ENCODE results near the gene MUC5AC. TPM values are rescaled to one million over a fixed set of nuclear protein-coding genes. Genes with fewer than 3 reads are reported as not detected.

MUC5AC gene
- total and polyA plus RNA-seq, 2 of the 13 experiments (the other 11 are each of a cell fraction or from before 2014, with no cell fraction given) = under 0.01 TPM; not detected in 1

- TF ChIP-seq, protein P1, sequence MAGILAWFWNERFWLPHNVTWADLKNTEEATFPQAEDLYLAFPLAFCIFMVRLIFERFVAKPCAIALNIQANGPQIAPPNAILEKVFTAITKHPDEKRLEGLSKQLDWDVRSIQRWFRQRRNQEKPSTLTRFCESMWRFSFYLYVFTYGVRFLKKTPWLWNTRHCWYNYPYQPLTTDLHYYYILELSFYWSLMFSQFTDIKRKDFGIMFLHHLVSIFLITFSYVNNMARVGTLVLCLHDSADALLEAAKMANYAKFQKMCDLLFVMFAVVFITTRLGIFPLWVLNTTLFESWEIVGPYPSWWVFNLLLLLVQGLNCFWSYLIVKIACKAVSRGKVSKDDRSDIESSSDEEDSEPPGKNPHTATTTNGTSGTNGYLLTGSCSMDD (CRISPR knock-in tag; IDR thresholded peaks at IDR 0.05) = no peak
- no peak for TF ChIP-seq ZNF12 (CRISPR knock-in tag; IDR thresholded peaks at IDR 0.05)
Observed at GRCh38 chr11:1148752-1149180, 9.0 kb upstream of the MUC5AC start (continued).

GRCh38 chr11:1149545-1149944 lies 8.2 kb upstream of the MUC5AC start:
- Histone ChIP-seq H3K4me1 (ENCODE audit: insufficient read depth, low read length) (peaks cover 29% of the 10 kb centered on the region), H3K4me3 (replicated peaks in 1 of 3; ENCODE audit: insufficient read depth in 1 of 3, low read depth in 2 of 3, low read length in 3 of 3) (no peak overlapping the region), H3K79me2 (ENCODE audit: insufficient read depth, low read length) (no peaks in the 10 kb centered on the region), H3K9me3 (ENCODE audit: low read length) (no peaks in the 10 kb centered on the region), H3K27me3 (ENCODE audit: control insufficient read depth in 1 of 2, insufficient read depth in 2 of 2, low read length in 2 of 2) (peaks cover 7 to 45% of the 10 kb centered on the region in 2 experiments; a peak in 4 of 5 replicates), H2AFZ (ENCODE audit: low read length) (no peak overlapping the region), H3K27ac (ENCODE audit: extremely low read length, insufficient read depth, low read length) (no peak overlapping the region), H3K36me3 (replicated peaks in 1 of 2; ENCODE audit: control insufficient read depth in 1 of 2, insufficient read depth in 2 of 2, low read length in 2 of 2) (no peaks in the 10 kb centered on the region), H3K4me2 (ENCODE audit: low read depth, low read length) (no peak overlapping the region), H4K20me1 (ENCODE audit: insufficient read depth, low read length) (no peaks in the 10 kb centered on the region), H3K9ac (ENCODE audit: insufficient read depth, low read depth, low read length) (no peak overlapping the region)
- CTCF ChIA-PET (ENCODE audit: low intra/inter-chr PET ratio, low total read pairs) = no interaction called here
- intact Hi-C loops (cut with micrococcal nuclease; ENCODE audit: unreplicated experiment) = no loop called here
- WGBS (ENCODE audit: low lambda C conversion rate) = 44% methylated on average over 15 of the region's 16 CpGs
- no peak for TF ChIP-seq ATF3 (CRISPR knock-in tag; IDR thresholded peaks at IDR 0.05)
- no peak for TF ChIP-seq NCOR1 (IDR thresholded peaks at IDR 0.05; ENCODE audit: borderline replicate concordance, low read length)
- POLR2A ChIA-PET = no interaction called here
- DNase-seq (ENCODE audit: low spot score) (no peak), FAIRE-seq (no peak), ATAC-seq (no peak)
- BruUV-seq (replicated peaks) = no TSS peak
- in situ Hi-C loops (cut with HindIII; ENCODE audit: extremely low pct_ligation_motif_present, low pct_unique_long_range_greater_than_20kb) = no loop called here

GRCh38 chr11:1150116-1150515 lies 7.6 kb upstream of the MUC5AC start:
- no peak overlapping the region for H3K4me3 ChIP-seq (replicated peaks in 1 of 3; ENCODE audit: insufficient read depth in 1 of 3, low read depth in 2 of 3, low read length in 3 of 3)
- H3K9me3 ChIP-seq (ENCODE audit: low read length) = no peaks in the 10 kb centered on the region
- 64% methylated on average over 6 of the region's 10 CpGs for WGBS (ENCODE audit: low lambda C conversion rate)
- intact Hi-C loops (cut with micrococcal nuclease; ENCODE audit: unreplicated experiment) = no loop called here
- DNase-seq (ENCODE audit: low spot score) = no peak
- CTCF ChIA-PET (ENCODE audit: low intra/inter-chr PET ratio, low total read pairs) = no interaction called here
- H4K20me1 ChIP-seq (ENCODE audit: insufficient read depth, low read length) = no peaks in the 10 kb centered on the region
- no peaks in the 10 kb centered on the region for H3K79me2 ChIP-seq (ENCODE audit: insufficient read depth, low read length)
- peaks cover 7 to 45% of the 10 kb centered on the region in 2 experiments; a peak in 4 of 5 replicates for H3K27me3 ChIP-seq (ENCODE audit: control insufficient read depth in 1 of 2, insufficient read depth in 2 of 2, low read length in 2 of 2)
- H3K27ac ChIP-seq (ENCODE audit: extremely low read length, insufficient read depth, low read length) = no peak overlapping the region
- no TSS peak for BruUV-seq (replicated peaks)
- no peak for FAIRE-seq
- peaks cover 29% of the 10 kb centered on the region for H3K4me1 ChIP-seq (ENCODE audit: insufficient read depth, low read length)
- no peak overlapping the region for H3K4me2 ChIP-seq (ENCODE audit: low read depth, low read length)
- H3K9ac ChIP-seq (ENCODE audit: insufficient read depth, low read depth, low read length) = no peak overlapping the region
- no peak overlapping the region for H2AFZ ChIP-seq (ENCODE audit: low read length)
- ATAC-seq = no peak
- POLR2A ChIA-PET = no interaction called here
- in situ Hi-C loops (cut with HindIII; ENCODE audit: extremely low pct_ligation_motif_present, low pct_unique_long_range_greater_than_20kb) = no loop called here
- H3K36me3 ChIP-seq (replicated peaks in 1 of 2; ENCODE audit: control insufficient read depth in 1 of 2, insufficient read depth in 2 of 2, low read length in 2 of 2) = no peaks in the 10 kb centered on the region
- TF ChIP-seq YEATS2 (CRISPR knock-in tag; IDR thresholded peaks at IDR 0.05; ENCODE audit: borderline replicate concordance) (no peak), ZNF33A (CRISPR knock-in tag; IDR thresholded peaks at IDR 0.05; ENCODE audit: borderline replicate concordance) (no peak), HDAC1 (CRISPR knock-in tag; IDR thresholded peaks at IDR 0.05) (no peak), RBFOX2 (IDR thresholded peaks at IDR 0.05; ENCODE audit: low read depth, low read length) (no peak), FOXK2 (IDR thresholded peaks at IDR 0.05) (no peak), MAF1 (CRISPR knock-in tag; IDR thresholded peaks at IDR 0.05; ENCODE audit: borderline replicate concordance) (no peak), CBX2 (IDR thresholded peaks at IDR 0.05; ENCODE audit: low read depth, low read length) (no peak), CBX2 (CRISPR knock-in tag; IDR thresholded peaks at IDR 0.05; ENCODE audit: low read depth) (no peak), ZNF580 (CRISPR knock-in tag; IDR thresholded peaks at IDR 0.05; ENCODE audit: borderline replicate concordance, low read depth) (no peak), ZNF773 (CRISPR knock-in tag; IDR thresholded peaks at IDR 0.05; ENCODE audit: borderline replicate concordance) (no peak), FOXC1 (CRISPR knock-in tag; IDR thresholded peaks at IDR 0.05; ENCODE audit: borderline replicate concordance) (no peak), NAIF1 (CRISPR knock-in tag; IDR thresholded peaks at IDR 0.05; ENCODE audit: borderline replicate concordance) (no peak)
- TF ChIP-seq, protein P2, sequence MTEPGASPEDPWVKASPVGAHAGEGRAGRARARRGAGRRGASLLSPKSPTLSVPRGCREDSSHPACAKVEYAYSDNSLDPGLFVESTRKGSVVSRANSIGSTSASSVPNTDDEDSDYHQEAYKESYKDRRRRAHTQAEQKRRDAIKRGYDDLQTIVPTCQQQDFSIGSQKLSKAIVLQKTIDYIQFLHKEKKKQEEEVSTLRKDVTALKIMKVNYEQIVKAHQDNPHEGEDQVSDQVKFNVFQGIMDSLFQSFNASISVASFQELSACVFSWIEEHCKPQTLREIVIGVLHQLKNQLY (CRISPR knock-in tag; IDR thresholded peaks at IDR 0.05) = no peak

Data from HepG2 (cell line).